A673 (cell line): Measurements from ENCODE around the gene CADPS2. TPM values are rescaled to one million over a fixed set of nuclear protein-coding genes. Genes with fewer than 3 reads are reported as not detected.

Experiments
- BruUV-seq: library from RNA; stranded (reverse); fragments of 400-500 nt; replicated peaks from 2 replicates; lab custom pipeline; 2021; lab: Mats Ljungman, UMichigan
- CTCF ChIA-PET: fragments of 300-600 bp; sonication (Branson Sonifier 250); formaldehyde crosslinking; loops from one replicate; lab custom pipeline; 2022; ENCODE audit warnings: antibody characterized with exemption; lab: Charles Lee
- POLR2A ChIA-PET: fragments of 300-600 bp; sonication (Branson Sonifier 250); formaldehyde crosslinking; loops from one replicate; lab custom pipeline; 2022; ENCODE audit warnings: antibody characterized with exemption; ENCODE audit not compliant: low non-redundant PET; lab: Charles Lee
- DNase-seq: peaks from one replicate; pipeline ENCODE4 v3.0.0-alpha.2; 2015; ENCODE audit warnings: low spot score
- H3K27ac ChIP-seq: fragments of 200-600 bp; sonication (generic); 2 replicates; pipeline ENCODE4 v1.5.1; 2016; ENCODE audit warnings: mixed run types, low read depth, mild to moderate bottlenecking, mixed read lengths, antibody characterized with exemption, low read length; ENCODE audit not compliant: poor library complexity, severe bottlenecking
- H3K27me3 ChIP-seq: fragments of 200-600 bp; sonication (generic); replicated peaks from 2 replicates; pipeline ENCODE4 v1.6.1; 2017; ENCODE audit warnings: mixed run types, low read depth, mild to moderate bottlenecking, mixed read lengths, antibody characterized with exemption, low read length; ENCODE audit not compliant: insufficient read depth, poor library complexity
- H3K36me3 ChIP-seq: fragments of 200-600 bp; sonication (generic); 2 replicates; pipeline ENCODE4 v1.6.1; 2016; ENCODE audit warnings: mixed run types, mild to moderate bottlenecking, mixed read lengths, antibody characterized with exemption, low read length; ENCODE audit not compliant: insufficient read depth, poor library complexity, severe bottlenecking
- H3K4me1 ChIP-seq: fragments of 200-600 bp; sonication (generic); 2 replicates; pipeline ENCODE4 v1.6.1; 2017; ENCODE audit warnings: mixed run types, mild to moderate bottlenecking, mixed read lengths, antibody characterized with exemption, low read length; ENCODE audit not compliant: insufficient read depth, poor library complexity, severe bottlenecking
- H3K4me3 ChIP-seq: fragments of 200-600 bp; sonication (generic); 2 replicates; pipeline ENCODE4 v1.5.1; 2016; ENCODE audit warnings: low read depth, mixed run types, mild to moderate bottlenecking, mixed read lengths, low read length; ENCODE audit not compliant: poor library complexity, severe bottlenecking
- H3K9me3 ChIP-seq: fragments of 200-600 bp; sonication (generic); 2 replicates; pipeline ENCODE4 v1.6.1; 2016; ENCODE audit warnings: mixed run types, low read depth, mild to moderate bottlenecking, mixed read lengths, antibody characterized with exemption, low read length; ENCODE audit not compliant: poor library complexity, severe bottlenecking
- EZH2 ChIP-seq: fragments of 200-600 bp; sonication (generic); IDR thresholded peaks from 2 replicates; pipeline ENCODE4 v1.6.1; 2017; ENCODE audit warnings: borderline replicate concordance, low read depth, mild to moderate bottlenecking, mixed read lengths, antibody characterized with exemption, low read length; ENCODE audit not compliant: poor library complexity, severe bottlenecking
- intact Hi-C: fragments of 100-400 bp; cut with micrococcal nuclease; formaldehyde crosslinking; loops from one replicate; pipeline ENCODE4 v1.10.0; 2022; ENCODE audit not compliant: unreplicated experiment
- total RNA-seq: library from RNA; stranded (reverse); gene quantifications from 2 replicates; pipeline ENCODE4 v1.2.3, GENCODE V29; 2021
- TF ChIP-seq, protein P1 (sequence below): fragments of 300-800, 200-600 bp; sonication (generic); conservative IDR thresholded peaks from 2 replicates; pipeline ENCODE4 v1.5.1; 2017; ENCODE audit warnings: low read depth, mild to moderate bottlenecking, antibody characterized with exemption, low read length, moderate library complexity, mixed read lengths

CADPS2 gene
- total RNA-seq, 1 experiment from 2014 or later = 81.3 TPM

DNA sequence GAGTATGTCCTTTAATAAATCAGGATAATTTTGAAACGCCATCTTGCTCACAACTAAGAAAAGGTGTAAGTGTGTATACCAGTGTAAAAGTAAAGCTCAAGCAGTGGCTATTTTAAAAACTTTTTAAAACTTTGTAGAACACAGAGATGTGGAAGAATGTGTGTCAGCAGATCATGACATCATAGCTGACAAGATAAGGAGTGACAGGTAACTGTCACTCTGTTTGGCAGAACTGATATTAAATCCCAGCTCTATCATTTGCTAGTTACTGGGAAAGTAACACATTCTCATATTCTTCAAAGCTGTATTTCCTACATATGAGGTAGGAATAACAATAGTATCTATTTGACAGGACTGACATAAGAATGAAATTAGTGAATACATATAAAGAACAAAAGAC, 119.7 kb downstream of the CADPS2 start:
- Histone ChIP-seq H3K9me3 (no peaks in the 10 kb centered on the region), H3K27ac (no peak overlapping the region), H3K4me1 (peaks cover 50% of the 10 kb centered on the region), H3K36me3 (no peaks in the 10 kb centered on the region), H3K27me3 (no peaks in the 10 kb centered on the region), H3K4me3 (no peak overlapping the region)
- no peak for DNase-seq
- no peak for TF ChIP-seq EZH2
- TF ChIP-seq, protein P1, sequence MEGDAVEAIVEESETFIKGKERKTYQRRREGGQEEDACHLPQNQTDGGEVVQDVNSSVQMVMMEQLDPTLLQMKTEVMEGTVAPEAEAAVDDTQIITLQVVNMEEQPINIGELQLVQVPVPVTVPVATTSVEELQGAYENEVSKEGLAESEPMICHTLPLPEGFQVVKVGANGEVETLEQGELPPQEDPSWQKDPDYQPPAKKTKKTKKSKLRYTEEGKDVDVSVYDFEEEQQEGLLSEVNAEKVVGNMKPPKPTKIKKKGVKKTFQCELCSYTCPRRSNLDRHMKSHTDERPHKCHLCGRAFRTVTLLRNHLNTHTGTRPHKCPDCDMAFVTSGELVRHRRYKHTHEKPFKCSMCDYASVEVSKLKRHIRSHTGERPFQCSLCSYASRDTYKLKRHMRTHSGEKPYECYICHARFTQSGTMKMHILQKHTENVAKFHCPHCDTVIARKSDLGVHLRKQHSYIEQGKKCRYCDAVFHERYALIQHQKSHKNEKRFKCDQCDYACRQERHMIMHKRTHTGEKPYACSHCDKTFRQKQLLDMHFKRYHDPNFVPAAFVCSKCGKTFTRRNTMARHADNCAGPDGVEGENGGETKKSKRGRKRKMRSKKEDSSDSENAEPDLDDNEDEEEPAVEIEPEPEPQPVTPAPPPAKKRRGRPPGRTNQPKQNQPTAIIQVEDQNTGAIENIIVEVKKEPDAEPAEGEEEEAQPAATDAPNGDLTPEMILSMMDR = no peak
- intact Hi-C loops = no loop called here
- ChIA-PET CTCF (no interaction called here), POLR2A (no interaction called here)
- BruUV-seq = no TSS peak

DNA sequence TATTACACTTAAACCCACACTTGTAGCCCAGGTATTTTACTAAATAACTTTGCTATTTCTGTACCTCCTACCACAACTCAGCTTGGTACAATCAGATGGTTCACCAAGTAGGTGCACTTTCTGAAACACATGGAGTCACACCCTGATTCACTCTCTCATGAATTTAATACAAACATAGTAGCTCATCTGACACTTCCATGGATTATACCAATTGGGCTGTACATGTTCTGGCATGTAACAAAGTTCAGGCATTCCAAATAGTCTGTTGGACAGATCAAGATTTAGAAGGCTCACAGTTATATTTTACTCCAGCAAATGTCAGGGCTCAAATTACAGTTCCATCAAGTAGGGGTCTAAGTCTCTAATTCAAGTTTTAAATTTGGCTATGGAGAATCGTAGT, 121.4 kb downstream of the CADPS2 start:
- H3K27ac ChIP-seq = no peak overlapping the region
- intact Hi-C loops = no loop called here
- POLR2A ChIA-PET = no interaction called here
- H3K9me3 ChIP-seq = no peaks in the 10 kb centered on the region
- no peak for DNase-seq
- no peaks in the 10 kb centered on the region for H3K27me3 ChIP-seq
- H3K4me1 ChIP-seq = peaks cover 35% of the 10 kb centered on the region
- no peak overlapping the region for H3K4me3 ChIP-seq
- TF ChIP-seq, protein P1 = no peak
- no peaks in the 10 kb centered on the region for H3K36me3 ChIP-seq
- CTCF ChIA-PET = no interaction called here
- no TSS peak for BruUV-seq

DNA sequence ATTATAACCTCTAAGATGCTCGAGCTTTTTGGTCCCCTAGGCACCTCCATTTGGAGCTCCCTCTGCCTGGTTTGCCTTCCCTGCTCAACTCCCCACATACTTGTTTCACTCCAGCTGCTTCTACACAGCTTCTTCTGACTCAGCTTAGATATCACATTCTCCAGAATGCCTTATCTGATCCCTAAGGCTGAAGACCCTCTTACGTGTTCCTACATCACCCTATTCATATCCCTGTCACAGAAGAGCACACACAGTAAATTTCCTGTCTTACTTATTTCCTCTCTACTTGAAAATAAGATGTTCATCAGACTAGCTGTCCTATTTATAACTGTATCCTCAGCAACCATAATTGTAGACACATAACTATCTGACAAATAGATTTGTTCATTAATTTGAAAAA, 122.2 kb downstream of the CADPS2 start:
- CTCF ChIA-PET = no interaction called here
- no peak overlapping the region for H3K4me3 ChIP-seq
- intact Hi-C loops = no loop called here
- POLR2A ChIA-PET = no interaction called here
- H3K36me3 ChIP-seq = no peaks in the 10 kb centered on the region
- TF ChIP-seq EZH2 = no peak
- TF ChIP-seq, protein P1 = no peak
- H3K27me3 ChIP-seq = no peaks in the 10 kb centered on the region
- DNase-seq = no peak
- H3K27ac ChIP-seq = no peak overlapping the region
- no TSS peak for BruUV-seq
- peaks cover 35% of the 10 kb centered on the region for H3K4me1 ChIP-seq
- H3K9me3 ChIP-seq = no peaks in the 10 kb centered on the region
